GM04504 (cell line): Measurements from ENCODE around the gene RHBDD3.

ENCODE experiments used
- DNase-seq: peaks from one replicate; pipeline ENCODE4 v3.0.0-alpha.2; 2012; ENCODE audit warnings: low read depth

Gene RHBDD3

GRCh38 chr22:29218758-29219408 is 48.9 kb downstream of the RHBDD3 start:
- no peak for DNase-seq

- DNase-seq, result no peak
Measured at GRCh38 chr22:29217827-29218757, 49.7 kb downstream of the RHBDD3 start.

DNA sequence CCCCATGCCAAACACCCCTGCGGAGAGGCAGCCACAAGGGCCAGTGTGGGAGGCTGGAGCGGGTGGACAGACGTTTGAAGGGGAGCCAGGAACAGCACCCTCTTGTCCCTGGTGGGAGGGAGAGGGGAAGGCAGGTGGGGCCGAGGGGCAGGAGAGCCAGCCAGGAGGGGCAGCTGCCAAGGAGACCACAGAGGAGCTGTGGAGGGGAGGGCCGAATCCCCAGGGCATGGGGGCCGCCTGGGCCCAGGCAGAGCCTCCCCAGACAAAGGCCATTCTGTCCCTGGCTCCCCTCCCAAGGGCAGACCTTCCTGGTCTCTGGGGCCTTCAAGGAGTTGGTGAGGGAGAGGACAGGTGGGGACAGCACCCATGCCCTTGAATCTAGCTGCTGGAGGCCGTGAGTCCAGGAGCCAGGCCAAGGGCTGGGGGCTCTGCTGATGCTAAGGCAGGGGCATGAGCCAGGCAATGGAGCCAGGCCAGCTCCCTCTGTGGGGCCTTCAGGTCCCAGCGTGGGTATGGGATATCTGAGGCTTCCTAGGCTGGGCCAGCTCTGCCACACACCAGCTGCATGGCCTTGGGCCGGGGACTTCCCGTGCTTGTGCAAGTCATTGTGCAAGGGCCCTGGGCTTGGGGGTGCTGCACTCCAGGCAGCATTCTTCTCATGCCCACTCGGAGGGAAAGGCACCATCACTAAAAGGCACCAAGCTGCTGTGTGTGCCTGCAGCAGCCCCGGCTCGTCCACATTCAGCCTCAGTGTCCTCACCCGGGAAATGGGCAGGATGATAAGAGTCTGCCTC is 50.7 kb downstream of the RHBDD3 start:
- DNase-seq, result no peak

- DNase-seq, result no peak
Measured at GRCh38 chr22:29216011-29216872, 51.5 kb downstream of the RHBDD3 start.

- DNase-seq, result no peak
Measured at GRCh38 chr22:29215012-29215860, 52.5 kb downstream of the RHBDD3 start.

DNA sequence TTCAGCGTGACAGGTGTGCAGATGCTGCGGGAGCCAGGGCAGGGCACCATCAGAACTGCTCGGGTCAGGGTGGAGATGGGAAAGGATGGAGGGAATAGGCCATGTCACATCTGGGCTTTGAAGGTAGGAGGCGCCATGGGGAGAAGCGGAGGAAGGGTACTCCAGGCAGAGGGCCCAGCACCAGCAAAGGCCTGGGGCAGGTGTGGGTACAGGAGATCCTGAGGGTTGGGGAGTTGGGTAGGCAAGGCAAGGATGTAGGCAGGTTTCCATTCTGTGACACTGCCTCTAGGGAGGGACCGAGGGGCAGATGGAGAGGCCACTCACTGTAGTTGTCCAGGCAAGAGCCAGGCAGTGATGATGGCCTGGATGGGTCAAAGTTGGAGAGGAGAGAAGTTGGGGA is 53.5 kb downstream of the RHBDD3 start:
- DNase-seq, result no peak

DNA sequence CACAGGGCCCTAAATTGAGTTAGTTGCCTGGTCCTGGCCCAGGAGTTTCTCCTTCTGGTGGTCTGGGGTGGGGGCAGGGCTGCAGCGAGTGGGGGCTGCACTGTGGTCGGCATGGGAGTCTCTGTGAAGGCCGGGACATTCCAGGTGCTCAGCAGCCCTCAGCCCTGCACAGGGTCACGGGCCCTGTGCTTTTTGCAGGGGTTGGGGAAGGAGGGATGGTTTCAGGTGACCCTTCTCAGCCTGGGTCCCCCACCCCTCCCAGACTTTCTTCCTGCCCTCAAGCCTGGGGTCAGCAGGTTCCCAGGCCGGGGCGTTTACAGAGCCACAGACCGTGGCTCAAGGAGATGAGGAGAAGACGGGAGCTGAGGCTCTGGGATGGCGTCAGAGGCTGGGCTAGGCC is 54.3 kb downstream of the RHBDD3 start:
- no peak for DNase-seq

DNA sequence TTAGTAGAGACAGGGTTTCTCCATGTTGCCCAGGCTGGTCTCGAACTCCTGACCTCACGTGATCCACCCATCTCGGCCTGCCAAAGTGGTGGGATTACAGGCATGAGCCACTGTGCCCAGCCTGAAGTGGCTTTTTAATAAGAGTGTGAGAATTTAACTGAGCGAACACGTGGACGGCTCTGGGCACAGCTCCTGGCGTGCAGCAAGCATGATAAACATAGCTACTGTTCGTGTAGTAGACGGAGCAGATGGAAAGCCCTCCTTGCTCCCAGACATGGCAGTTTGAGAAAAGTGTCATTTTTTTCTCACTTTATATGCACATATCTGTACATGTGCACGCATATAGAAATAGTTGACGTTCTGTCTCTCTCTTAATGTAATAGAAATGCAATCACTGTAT is 55.0 kb downstream of the RHBDD3 start:
- no peak for DNase-seq

DNA sequence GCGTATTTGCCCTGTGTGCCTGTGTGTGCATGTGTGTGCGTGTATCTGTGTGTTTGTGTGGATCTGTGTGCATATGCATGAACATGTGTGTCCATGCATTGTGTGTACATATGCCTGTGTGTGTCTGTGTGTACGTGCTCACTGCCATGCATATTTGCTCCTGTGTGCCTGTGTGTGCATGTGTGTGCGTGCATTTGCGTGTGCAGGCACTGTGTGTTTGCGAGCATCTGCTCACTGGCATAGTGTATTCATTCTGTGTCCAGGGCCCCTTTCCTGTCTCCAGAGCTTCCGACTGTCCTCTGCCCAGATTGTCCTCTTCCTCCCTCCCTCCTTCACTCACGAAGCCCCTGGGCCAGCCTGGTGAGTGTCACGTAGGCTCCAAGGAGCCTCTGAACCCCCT is 56.3 kb downstream of the RHBDD3 start:
- DNase-seq, result no peak

DNA sequence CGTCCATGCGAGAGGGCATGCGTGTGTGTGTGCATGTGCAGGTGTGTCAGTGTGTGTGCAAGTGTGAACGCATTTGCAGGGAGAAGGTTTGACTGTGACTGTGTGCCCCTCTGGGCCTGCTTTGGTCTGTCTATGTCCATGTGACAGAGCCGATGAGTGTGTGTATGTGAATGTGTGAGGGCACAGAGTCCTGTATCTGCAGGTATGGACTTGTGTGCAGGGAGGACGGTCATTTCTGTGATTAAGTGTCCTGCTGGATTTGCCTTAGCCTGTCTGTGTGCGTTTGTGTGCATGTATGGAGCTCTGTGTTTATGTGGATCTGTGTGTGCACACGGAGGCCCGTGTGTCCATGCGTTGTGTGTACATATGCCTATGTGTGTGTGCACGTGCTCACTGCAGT is 56.7 kb downstream of the RHBDD3 start:
- no peak for DNase-seq
